HG03025 (cell line): ENCODE data around the gene C17orf50.
"Not testable (repeated sequence)": the region's sequence is repeated elsewhere in the genome, so short reads cannot be mapped to it uniquely, and the experiment has no call there.

Experiments
- ATAC-seq: cut with Tn5 transposase; IDR thresholded peaks from one replicate; pipeline ENCODE4 v1.9.1; 2021; ENCODE audit warnings: mild to moderate bottlenecking, moderate library complexity; ENCODE audit not compliant: unreplicated experiment, low FRiP score

Gene C17orf50

DNA sequence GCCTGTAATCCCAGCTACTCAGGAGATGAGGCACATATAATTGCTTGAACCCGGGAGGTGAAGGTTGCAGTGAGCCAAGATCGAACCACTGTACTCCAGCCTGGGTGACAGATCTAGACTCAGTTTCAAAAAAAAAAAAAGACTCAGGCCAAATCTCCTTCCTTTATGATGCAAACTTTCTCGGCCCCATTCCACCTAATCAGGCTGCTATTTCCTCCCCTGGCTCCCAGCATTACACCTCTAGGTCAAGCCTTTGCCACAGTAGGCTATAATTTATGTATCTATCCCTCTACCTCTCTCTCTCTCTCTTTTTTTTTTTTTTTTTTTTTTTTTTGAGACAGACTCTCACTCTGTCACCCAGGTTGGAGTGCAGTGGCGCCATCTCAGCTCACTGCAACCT, 9.1 kb upstream of the C17orf50 start:
- ATAC-seq, result not testable (repeated sequence)

DNA sequence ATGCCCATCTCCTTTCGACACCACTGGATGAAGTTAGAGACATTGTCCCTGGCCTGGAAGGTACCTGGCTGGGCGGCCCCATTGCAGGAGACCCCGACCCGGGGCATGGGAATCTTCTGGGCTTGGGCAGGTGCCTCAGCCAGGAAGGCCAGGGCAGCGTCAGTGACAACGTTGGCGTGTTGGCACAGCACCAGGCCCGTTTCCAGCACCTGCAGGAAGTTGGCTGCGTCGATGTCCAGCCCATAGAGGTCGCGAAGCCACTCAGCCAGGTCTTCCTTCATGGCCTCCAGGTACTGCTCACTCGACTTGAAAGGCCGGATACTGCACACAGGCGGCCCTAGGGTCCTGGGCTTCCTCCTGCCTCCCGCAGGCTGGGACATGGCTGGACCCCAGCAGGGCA, 8.2 kb upstream of the C17orf50 start:
- ATAC-seq, result no peak

DNA sequence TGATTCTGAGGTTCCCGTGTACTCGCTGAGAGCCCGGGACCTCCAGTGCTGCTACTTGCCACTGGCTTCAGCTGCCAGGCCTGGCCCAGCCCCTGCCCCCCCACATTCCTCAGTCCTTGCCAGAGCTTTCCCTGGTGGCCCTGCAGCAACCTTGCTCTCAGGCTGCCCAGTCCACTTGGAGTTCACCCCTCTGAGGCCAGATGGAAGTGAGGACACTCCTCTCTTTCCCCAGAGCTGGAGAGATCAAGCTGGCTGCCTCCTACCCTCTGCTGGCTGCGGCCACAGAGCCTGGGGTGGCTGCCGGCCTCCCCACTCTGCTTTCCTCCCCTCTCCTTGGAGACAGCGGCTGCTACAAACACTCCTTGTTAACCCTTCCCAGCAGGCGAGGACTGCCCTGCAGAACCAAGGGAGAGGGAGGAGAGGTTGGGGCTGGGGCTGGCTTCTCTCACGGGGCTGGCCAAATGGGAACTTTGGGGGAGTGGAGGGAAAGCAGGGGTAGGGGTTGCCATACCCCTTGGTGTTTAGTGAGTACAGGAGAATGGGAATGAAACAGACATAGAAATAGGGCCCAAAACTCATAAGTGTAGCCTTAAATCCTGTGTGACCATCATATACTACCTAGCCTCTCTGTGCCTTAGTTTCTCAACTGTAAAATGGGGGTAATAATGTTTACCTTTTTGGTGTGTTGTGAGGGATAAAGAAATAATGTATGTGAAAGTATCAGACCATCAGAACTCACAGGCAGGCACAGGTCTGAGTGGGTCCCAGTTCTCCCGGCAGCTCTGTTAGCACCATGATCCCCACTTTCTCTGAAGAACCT, 7.5 kb upstream of the C17orf50 start, which contains the start of gene GAS2L2:
TSS of gene GAS2L2 (minus strand) at position 295 of the 820 bp plus-strand sequence. CDS start 389 bp downstream, outside the sequence.
- ATAC-seq, result no peak

DNA sequence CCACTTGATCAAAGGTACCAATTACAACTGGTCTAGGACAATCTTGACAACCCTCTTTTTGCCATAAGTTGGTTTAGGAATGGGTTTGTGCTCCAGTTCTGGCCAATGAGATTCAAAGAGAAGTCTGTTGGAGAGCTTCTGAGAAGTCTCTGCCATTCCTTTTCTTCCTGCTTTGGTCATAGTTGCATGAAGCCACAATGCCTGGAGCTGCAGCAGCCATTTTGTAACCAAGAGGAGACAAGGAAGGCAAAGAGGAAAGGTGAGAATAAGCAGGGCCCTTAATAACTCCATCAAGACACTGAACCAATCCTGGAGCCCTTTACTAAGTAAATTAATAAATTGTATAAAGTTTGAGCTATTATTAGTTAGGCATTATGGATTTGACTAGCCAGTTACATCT, 3.4 kb upstream of the C17orf50 start:
- ATAC-seq, result no peak

DNA sequence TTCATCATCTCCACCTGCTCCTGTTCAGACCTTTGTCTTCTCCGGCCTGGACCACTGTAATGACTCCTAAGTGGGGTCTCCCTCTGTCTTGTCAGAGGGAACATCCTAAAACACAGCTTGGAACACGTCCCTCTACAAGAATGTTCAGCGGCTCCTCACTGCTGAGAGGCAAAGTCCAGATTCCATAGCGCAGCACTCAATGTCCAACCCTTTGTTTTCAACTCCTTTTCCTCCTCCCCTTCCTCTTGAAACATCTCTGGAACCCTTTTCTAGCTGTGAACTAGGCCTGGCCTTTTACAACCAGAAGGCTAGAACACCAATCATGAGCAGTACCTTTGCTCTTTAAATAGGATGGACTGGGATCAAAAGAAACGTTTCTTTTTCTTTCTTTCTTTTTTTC, 914 bp downstream of the C17orf50 start:
- no peak for ATAC-seq

DNA sequence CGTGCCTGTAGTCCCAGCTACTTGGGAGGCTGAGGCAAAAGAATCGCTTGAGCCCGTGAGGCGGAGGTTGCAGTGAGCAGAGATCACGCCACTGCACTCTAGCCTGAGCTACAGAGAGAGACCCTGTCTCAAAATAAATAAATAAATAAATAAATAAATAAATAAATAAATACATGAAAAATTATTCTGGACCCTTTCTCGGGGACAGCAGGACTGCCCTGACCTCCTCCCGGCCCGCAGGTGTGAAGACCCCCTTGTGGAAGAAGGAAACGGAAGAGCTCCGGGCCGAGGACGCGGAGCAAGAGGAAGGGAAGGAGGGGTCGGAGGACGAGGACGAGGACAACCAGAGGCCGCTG, 3.1 kb downstream of the C17orf50 start:
- no peak for ATAC-seq

DNA sequence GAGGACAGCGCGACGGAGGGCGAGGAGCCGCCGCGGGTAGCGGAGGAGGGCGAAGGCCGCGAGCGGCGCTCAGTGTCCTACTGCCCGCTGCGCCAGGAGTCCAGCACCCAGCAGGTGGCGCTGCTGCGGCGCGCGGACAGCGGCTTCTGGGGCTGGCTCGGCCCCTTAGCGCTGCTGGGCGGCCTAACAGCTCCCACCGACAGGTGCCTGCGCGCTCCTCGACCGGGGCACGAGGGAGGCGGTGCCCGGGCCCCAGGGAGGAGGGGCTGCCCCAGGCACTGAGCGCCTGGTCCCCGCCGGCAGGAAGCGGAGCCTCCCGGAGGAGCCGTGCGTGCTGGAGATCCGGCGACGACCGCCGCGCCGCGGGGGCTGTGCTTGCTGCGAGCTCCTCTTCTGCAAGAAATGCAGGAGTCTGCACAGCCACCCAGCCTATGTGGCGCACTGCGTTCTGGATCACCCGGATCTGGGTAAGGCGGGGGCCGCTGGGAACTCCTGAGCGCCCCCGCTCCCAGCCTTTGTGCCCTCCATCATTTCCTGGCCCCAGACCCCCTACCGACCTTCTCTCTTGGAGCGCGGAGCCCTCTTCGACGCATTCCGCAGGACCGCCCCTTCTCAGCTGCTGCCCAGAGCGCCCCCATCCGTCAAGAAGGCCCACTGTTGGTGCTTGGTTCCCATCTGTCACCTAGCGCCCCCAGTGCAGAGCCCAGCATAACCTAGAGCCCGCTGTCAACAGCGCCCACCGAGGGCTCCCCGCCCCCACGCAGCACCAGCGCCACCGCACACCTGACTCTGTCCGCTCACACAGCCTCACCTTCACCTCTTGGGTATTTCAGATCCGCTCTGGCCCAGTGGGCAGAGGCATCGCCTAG, 3.7 kb downstream of the C17orf50 start:
- peak; percentile 78 for ATAC-seq

DNA sequence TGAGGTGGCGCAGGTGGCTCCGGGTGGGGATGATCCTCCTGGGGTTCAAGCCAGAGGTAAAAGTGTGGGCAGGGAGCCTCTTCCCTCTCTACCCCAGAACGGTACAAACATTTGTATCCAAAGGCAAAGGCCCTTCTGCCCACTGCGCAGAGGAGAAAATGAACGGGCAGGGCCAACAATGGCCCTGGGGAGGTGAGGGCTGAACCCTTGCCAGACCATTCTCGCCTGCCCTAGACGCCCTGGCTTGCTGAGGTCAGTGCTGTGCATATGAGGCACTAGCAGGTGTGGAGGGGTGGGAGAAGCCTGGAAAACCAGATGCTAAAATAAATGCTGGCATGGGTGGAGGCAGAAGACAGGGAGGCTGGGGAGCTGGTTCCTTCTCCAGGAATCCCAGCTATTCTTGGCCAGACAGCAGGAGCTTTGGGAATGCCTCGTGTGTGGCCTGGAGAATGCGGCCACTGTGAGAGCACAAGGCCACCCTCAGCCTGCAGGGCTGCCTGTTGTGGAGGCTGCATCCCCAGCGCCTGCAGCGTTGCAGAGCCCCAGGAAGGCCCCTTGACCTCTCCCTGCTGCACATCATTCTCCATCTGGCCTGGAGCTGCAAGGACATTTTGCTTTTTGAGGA, 4.5 kb downstream of the C17orf50 start:
- no peak for ATAC-seq

DNA sequence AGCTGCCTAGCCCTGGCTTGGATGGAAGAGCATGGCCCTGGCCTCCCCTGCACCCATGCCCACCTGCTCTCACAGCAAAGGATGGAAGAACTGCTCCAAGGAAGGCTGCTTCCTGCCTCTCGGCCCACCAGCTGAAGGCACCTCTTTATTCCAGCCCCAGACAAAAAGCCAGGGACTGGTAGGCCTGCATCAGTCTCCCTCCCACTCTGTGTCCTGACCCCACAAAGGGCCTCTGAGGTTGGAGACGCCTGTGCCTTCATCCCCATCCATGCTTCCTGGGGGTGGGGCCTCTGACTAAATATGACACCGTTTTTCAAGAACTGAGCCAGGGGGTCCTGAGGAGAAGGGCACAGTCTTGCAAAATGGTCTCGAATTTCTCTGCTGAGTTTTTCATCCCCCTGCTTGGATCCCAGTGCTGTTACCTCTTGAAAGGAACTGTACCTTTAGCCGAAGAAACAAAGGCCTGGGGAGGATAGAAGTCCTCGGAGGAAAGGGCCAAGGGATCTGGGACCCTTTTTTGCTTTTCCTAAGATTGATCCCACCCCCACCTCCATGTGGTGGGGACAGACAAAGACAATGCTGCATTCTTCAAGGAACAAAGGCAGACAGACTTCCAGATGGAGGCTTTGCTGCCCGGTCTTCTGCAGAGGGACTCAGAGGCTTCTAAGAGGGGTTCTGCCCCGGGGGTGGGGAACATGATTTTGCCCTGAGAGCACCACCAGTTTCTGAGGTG, 5.2 kb downstream of the C17orf50 start:
- ATAC-seq, result no peak

DNA sequence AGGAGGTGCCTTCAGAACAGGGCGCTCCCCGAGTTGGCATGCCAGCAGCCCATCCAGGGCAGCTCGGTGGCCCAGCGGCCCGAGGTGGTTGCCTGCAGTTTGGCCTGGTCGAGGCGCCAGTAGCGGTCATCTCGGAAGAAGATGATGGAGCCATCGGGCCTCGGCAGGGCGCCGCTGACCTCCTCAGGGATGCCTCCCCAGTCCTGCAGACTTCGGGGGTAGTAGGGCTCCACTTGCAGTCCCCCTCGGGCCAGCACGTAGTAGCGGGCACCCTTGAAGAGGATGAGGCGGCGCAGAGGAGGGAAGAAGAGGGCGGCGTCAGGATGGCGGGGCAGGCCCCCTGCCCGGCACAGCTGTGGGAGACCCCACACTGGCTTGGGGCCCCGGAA, 5.8 kb downstream of the C17orf50 start:
- ATAC-seq, result no peak

DNA sequence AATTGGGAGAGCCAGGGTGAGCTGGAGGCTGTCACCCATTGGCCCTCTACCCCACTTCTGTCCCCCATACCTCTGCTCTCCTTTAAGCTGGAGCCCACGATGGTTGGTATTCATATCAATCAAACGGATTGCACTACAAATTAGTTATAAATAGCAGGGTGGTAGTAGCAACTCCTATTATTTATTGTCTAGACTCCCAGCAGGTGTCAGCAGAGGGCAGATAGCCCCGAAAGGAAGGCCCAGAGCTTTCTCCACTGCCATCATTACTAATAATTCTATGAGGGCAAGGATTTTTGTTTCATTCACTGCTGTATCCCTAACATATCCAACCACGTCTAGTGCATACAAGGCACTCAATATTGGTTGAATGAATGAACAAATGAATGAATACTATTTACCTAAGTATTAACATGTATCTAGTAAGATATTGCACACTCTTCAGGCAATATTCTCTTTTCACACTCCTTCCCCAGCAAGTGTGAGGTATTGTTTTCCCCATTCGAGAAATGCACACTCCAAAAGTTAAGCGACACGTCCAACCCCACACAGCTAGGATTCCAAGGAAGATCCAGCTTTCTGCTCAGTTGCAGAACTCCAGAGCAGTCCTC, 6.3 kb downstream of the C17orf50 start:
- no peak for ATAC-seq

DNA sequence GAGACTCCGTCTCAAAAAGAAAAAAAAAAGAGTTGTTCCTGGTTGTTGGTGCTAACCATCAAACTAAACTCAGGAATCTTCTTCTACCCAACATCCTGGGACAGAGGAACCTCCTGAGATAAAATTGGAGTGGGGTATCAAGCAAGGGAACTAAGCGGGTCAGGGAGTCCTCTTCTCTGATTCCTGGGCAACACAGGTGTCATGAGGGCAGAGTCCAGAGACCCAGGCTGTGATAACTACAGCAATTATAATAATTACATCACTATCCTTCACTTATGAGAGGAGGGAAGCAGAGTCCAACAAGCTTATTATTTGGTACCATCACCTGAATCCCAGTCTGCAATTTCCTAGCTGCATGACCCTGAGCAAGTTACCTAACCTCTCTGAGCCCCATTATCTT, 8.1 kb downstream of the C17orf50 start:
- no peak for ATAC-seq

DNA sequence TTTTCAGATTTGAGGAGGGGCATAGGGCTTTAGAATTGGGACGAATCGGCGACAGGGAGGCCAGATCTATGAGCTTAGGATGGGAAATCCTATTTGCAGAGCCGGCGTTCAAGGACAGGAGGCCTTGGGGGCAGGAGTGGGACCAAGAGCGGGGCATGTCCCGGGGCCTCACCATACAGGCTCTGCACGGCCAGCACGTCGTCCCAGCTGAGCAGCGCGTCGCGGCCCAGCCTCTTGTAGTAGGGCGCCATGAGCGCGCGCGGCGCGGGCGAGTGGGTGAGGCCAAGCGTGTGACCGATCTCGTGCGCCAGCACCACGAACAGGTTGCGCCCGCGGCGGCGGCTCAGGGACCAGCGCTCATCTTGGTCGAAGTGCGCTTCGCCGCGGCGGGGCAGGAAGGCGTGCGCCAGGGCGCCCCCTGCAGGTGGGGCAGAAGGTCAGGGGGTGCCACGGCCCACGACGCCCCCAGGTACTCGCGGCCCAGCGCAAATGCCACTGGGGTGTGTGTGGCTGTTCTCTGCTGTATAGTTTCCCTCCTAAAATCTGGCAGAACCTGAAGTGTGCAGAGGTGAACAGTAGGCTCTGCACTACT, 9.3 kb downstream of the C17orf50 start:
- no peak for ATAC-seq

DNA sequence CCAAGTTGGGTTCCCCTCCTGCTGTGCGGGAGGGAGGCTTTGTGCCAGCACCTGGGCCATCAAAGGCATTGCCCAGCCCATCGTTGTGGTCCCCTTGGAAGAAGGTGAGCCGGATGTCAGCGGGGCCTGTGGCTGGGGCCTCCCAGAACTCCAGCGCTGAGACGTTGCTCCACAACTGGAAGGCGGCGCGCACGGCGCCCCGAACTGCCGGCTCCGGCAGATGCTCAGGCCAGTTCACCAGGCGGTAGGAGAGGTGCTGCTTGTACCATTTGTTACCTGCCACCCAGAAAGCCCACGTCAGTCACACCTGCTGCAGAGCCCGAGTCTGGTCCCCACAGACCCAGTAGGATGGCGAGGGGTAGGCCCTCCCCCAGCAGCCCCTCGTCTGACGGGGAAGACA, 12.4 kb downstream of the C17orf50 start:
- ATAC-seq, result no peak

DNA sequence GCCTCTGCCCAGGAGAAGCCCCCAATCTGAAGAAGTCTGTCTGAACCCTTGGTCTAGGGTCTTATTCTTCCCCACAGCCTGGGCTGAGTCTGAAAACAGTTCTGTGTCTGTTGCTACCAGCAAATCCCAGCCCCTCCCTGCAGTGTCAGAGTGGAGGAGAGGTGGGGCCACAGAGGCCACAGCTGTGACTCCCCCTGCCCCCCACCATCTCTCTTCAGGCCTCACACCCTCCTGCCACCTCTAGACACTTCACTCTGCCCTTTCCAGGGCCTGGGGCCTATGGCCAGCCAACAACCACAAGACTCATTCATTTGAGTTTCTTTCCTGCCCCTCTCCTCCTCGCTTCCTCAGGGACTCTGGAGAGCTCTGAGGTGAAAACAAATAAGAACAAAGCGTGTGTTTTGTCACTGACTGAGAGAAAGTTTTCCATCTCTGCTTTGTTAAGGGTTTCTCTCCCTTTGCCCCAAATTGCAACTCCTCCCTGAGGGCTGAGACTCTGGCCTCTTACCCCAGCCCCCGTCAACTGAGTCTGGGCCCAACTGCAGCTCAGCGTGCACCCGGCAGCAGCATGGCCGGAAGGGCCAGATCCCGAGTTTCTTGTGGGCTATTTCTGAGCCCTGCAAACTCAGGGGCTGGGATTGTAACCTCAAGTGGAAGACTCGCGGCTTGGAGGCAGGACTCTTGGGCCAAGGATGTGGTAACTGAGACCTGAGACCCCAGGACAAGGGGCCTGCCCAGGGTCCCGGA, 13.2 kb downstream of the C17orf50 start:
- ATAC-seq, result no peak

DNA sequence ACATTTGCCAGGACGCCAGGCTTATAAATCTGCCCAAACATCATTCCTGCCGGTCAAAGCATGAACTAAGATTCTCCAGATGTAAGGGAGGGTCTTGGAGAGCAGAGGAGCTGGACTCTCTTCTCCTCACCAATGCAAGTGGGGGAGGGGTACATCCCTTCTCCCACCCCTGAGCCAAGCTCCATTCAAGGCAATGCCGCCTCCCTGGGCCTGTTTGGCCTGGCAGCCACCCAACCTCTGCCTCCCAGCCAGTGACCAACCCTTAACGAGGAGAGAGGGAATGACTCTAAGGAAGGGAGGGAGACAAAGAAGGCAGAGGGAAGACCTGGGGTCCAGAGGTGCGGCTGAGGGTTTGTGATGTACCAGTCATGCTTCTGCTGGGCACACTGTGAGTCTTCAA, 13.8 kb downstream of the C17orf50 start:
- no peak for ATAC-seq

DNA sequence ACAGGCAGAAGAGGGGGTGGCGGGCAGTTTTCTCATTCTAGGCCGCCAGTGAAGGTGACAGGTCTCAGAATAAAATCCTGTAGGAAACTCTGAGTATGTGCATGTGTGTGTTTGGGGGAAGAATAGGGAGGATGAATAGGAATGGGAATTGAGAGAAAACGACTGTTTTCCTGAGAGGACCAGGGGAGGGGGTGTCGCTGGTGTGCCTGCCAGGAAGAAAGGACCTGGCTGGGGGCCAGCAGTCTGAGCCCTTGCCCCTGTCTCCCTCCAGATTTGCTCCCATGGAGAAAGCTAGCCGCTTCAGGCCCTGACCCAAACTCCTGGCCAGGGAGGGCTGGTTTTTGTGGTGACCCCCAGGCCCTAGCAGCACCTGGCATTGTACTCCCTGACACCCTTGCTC, 14.4 kb downstream of the C17orf50 start:
- ATAC-seq, result no peak

DNA sequence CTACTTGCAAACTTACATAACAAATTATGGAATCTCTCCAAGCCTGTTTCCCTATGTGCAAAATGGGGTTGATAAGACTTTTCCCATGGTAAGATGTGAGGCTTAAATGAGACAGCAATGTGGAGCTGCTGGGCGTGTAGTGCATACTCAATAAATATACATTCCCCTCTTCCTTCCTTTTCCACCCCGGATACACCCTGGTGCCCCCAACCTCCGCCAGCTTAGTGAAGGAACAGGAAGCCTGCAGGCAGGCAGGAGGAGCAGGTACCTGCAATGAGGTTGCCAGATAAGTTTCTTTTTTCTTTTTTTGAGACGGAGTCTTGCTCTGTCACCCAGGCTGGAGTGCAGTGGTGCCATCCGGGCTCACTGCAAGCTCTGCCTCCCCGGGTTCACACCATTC, 14.9 kb downstream of the C17orf50 start:
- no peak for ATAC-seq

DNA sequence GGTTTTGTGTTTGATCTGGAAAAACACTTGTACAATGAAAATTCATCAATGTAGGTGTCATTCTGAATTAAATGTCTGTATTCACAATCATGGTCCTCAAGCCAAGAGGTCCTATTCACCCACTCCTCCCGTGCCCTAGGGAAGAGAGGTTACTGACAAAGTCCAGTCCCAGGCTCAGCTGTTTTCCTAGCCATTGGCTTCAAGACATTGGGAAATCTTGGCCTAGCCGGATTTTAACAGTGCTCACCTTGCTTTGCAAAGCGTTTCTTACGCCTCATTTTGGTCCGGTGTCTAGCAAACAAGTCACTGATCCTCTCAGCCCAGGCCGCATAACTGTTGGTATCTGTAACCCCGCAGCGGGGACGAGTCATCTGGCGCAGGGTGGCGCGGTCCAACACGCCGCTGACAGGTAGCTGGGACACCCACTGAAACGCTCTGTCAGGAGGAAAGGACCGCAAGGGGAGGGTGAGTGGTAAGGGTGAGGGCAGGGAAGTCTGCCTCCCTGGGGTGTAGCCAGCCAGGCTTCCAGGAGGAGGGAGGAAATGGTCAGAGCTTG, 18.0 kb downstream of the C17orf50 start:
- ATAC-seq, result no peak
